GM21786 (cell line): ENCODE results near the gene GFOD1.
A peak's percentile ranks its signal among the peaks of the same experiment; 100 is the strongest.

Experiments used
- ATAC-seq: cut with Tn5 transposase; IDR thresholded peaks from one replicate; pipeline ENCODE4 v1.9.1; 2021; ENCODE audit not compliant: unreplicated experiment

The GFOD1 gene

DNA sequence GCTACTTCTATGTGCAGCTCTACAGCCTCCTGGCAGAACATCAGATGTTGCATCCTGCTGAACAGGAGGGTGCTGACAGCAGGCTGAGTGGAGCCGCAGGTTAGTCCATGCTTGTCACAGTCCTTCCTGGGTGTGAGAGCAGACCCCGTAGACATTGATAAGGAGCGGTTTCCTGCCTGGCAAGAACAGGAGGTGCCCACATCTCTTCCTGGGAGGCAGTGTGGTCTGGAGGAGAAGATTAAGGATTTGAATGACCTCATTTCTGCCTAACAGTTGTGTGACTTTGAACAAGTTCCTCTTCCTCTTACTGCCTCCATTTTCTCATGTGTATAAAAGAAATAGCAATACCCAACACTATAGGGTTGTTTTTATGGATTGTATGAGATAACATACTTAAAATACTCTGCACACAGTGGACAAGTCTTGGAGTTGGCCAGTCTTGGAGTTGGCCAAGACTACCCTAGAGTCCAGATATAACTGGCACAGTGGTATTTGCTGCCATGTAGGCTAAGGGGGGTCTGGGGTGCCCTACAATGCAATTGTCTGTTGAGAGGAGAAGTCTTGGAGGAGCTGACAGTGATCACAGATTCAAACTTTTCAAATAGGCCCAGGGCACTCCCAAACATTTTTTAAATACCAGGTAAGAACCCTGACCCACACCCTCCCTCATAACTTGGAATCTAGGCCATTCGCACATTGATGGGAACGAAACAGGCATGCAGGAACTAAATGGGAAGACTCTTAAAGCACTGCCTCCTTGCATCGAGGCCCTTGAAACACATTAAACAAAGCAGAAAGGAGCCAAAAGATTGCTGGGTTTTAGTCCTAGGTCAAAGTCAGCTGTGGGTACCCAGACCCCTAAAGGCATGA is 126.5 kb downstream of the GFOD1 start:
- ATAC-seq = no peak

GRCh38 chr6:13359287-13359686 is 128.1 kb downstream of the GFOD1 start:
- no peak for ATAC-seq

DNA sequence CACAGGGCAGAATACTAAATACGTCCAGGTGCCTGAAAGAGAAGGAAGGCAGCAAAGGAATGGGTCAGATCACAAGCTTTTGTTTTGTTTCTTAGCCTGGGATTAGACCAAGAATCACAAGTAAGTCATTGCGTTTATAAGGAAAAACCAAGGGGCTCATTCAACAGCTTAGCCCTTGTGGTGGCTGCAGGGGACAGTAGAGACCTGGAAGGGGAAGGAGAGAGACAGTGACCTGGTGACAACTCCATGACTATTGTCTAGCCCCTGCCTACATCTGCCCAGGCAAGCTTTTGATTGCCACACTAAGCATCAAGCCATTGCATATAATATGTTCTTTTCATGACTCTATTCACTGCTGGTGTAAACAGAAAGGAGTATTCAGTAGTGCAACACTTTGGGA is 128.9 kb downstream of the GFOD1 start:
- no peak for ATAC-seq

- no peak for ATAC-seq
Measured at GRCh38 chr6:13357551-13358075, 129.8 kb downstream of the GFOD1 start.

- ATAC-seq = peak; percentile 89
Measured at GRCh38 chr6:13355999-13356785, 131.2 kb downstream of the GFOD1 start.

GRCh38 chr6:13355043-13355945 is 132.1 kb downstream of the GFOD1 start:
- peak; percentile 40 for ATAC-seq

DNA sequence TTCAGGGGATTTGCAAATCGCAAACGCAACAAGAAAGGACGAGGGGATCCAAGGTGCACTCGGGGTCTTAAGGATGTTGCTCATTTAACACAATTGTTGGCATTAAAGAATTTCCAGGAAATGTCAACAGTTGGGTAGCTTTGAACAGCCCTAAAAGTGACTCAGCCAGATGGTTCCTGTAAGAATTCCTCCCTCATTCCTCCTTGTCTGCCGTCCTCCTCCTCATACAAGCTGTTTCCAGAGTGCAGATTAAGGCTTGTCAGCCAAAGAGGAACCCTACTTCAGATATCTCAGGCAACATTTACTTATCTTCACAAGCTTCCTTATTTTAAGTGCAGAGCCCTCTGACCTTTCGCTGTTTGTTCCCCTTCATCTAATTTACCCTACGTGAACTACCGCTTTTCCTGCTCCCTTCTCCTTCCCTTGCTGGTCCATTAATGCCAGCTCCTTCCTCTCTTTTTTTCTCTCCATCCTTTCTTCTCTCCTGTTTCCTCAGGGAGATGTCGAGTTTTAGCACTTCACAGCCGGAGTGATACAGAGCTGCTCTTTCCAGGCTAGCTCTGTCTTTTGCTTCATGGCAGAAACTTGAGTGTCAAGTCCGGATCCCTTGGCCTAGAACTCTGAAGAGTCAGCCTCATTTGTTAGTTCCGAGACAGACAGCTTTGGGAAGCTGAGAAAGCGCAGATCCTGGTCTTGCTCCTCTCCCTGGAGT is 132.9 kb downstream of the GFOD1 start:
- no peak for ATAC-seq

GRCh38 chr6:13352165-13352564 is 135.2 kb downstream of the GFOD1 start:
- no peak for ATAC-seq

DNA sequence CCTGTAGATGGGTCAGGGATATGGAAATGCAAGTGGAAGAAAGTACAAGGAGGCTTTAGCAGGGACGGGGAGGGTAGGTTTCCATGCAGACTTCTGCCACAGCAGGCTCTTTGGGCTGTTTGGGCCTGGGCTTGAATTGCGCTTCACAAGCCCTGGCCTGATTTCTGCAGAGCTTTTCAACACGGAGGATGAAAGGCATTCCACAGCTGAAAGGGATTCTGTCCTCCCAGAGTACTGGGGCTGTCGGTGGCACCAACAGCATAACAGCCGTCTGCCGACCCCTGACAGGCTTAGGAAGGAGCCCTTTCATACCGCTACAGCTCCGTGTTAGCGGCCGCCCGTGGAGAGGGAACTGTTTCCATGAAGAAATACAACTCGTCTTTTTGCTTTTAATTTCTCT is 136.1 kb downstream of the GFOD1 start:
- ATAC-seq = no peak

GRCh38 chr6:13349811-13350506 is 137.4 kb downstream of the GFOD1 start:
- ATAC-seq = no peak

- no peak for ATAC-seq
Measured at GRCh38 chr6:13348334-13349113, 138.9 kb downstream of the GFOD1 start.

GRCh38 chr6:13346245-13346644 is 141.2 kb downstream of the GFOD1 start:
- ATAC-seq = no peak

DNA sequence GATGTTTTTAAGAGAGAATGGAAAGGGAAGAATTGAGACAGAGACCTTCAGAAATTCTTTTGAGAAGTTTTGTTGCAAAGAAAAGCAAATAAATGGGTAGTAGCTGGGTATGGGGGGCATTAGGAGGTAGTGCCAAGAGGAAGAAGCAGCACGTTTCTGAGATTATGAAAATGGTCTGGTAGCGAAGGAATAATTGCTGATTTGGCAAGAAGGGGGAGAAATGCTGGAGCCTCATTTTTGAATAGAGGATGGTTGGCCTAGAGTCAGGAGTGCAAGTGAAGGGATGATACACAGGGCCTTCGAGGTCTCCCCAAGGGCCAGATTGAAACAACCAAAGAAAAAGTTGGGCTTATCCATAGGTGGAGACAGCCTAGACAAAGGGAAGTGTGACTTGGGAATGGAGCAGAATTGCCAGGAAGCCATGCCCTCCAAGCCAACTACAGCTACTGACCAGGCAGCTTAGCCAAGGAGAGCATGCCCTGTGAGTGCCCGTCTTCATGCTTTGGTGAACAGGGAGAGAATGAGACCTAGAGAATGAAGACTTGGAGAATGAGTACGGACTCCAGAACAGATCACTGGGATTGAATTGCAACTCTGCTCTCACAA is 144.9 kb downstream of the GFOD1 start:
- ATAC-seq = no peak

GRCh38 chr6:13339863-13340630 is 147.4 kb downstream of the GFOD1 start:
- ATAC-seq = no peak

- ATAC-seq = no peak
Measured at GRCh38 chr6:13338038-13338437, 149.4 kb downstream of the GFOD1 start.

GRCh38 chr6:13336553-13336952 is 150.8 kb downstream of the GFOD1 start:
- no peak for ATAC-seq

DNA sequence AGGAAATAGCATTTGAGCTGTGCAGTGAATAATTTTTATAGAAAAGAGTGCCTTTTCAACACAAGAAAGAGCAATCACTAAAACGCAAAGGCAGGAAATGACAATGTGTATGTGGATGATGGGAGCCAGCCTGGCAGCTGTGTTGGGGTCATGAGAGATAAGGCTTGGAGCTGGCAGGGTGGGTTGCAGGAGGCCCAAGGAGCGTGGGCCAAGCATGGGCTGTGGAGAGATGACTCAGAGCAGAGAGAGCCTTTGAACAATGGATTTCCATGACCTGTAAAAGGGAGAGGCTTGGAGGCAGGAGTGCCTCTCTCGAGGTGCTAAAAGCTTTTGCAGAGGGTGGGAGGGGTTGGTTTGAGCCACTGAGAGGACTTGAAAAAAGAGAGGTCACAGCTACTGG is 152.4 kb downstream of the GFOD1 start:
- ATAC-seq = no peak

- ATAC-seq = no peak
Measured at GRCh38 chr6:13332349-13332706, 155.1 kb downstream of the GFOD1 start.
